DOHH2 (cell line): ENCODE results near the gene RSPO1.

Source experiments
- H3F3A ChIP-seq: fragments of 200-600 bp; sonication (generic), shearing (Covaris generic); 2 replicates; pipeline ENCODE4 v1.6.0; 2016; ENCODE audit warnings: antibody characterized with exemption, mild to moderate bottlenecking; ENCODE audit not compliant: control insufficient read depth, insufficient read depth
- H3K27ac ChIP-seq: fragments of 200-600 bp; sonication (generic); 2 replicates; pipeline ENCODE4 v1.5.1; 2014; ENCODE audit warnings: low read depth, mild to moderate bottlenecking, low read length, moderate library complexity
- H3K27me3 ChIP-seq: fragments of 200-600 bp; sonication (generic); 2 replicates; pipeline ENCODE4 v1.6.1; 2014; ENCODE audit warnings: mild to moderate bottlenecking, low read length, mixed read lengths; ENCODE audit not compliant: control insufficient read depth
- H3K36me3 ChIP-seq: fragments of 200-600 bp; sonication (generic); 2 replicates; pipeline ENCODE4 v1.6.1; 2014; ENCODE audit warnings: mild to moderate bottlenecking, low read length, moderate library complexity, mixed read lengths; ENCODE audit not compliant: control insufficient read depth
- H3K4me1 ChIP-seq: fragments of 200-600 bp; sonication (generic); 2 replicates; pipeline ENCODE4 v1.6.1; 2014; ENCODE audit warnings: mild to moderate bottlenecking, low read length, mixed read lengths; ENCODE audit not compliant: control insufficient read depth
- H3K4me2 ChIP-seq: fragments of 200-600 bp; sonication (generic); 2 replicates; pipeline ENCODE4 v1.6.0; 2014; ENCODE audit warnings: mild to moderate bottlenecking, low read length, moderate library complexity
- H3K4me3 ChIP-seq: fragments of 200-600 bp; sonication (generic); 2 replicates; pipeline ENCODE4 v1.5.1; 2014; ENCODE audit warnings: mild to moderate bottlenecking, low read length, mixed read lengths
- H3K79me2 ChIP-seq: fragments of 200-600 bp; sonication (generic); 2 replicates; pipeline ENCODE4 v1.6.1; 2014; ENCODE audit warnings: mild to moderate bottlenecking, low read length, mixed read lengths; ENCODE audit not compliant: control insufficient read depth
- H3K9me2 ChIP-seq: fragments of 200-600 bp; sonication (generic); replicated peaks from 2 replicates; pipeline ENCODE4 v1.6.1; 2014; ENCODE audit warnings: mild to moderate bottlenecking, low read length, mixed read lengths; ENCODE audit not compliant: control insufficient read depth
- H3K9me3 ChIP-seq: fragments of 200-600 bp; sonication (generic); 2 replicates; pipeline ENCODE4 v1.6.1; 2014; ENCODE audit warnings: antibody characterized with exemption, low read length, mixed read lengths; ENCODE audit not compliant: control insufficient read depth, insufficient read depth
- H4K20me1 ChIP-seq: fragments of 200-600 bp; sonication (generic); 2 replicates; pipeline ENCODE4 v1.6.0; 2014; ENCODE audit warnings: low read depth, mild to moderate bottlenecking, antibody characterized with exemption, low read length, moderate library complexity; ENCODE audit not compliant: control insufficient read depth, insufficient read depth
- CTCF ChIP-seq: fragments of 200-600 bp; sonication (generic); IDR thresholded peaks from one replicate; pipeline ENCODE4 v1.5.1; 2014; ENCODE audit warnings: antibody characterized with exemption, mild to moderate bottlenecking, low read depth, low read length; ENCODE audit not compliant: poor library complexity, severe bottlenecking
- EZH2phosphoT487 ChIP-seq: fragments of 200-600 bp; sonication (generic); IDR thresholded peaks from 2 replicates; pipeline ENCODE4 v1.6.1; 2017; ENCODE audit warnings: borderline replicate concordance, mild to moderate bottlenecking, antibody characterized with exemption, low read length, moderate library complexity, mixed read lengths

Gene RSPO1

GRCh38 chr1:37614105-37614504, 20.6 kb downstream of the RSPO1 start:
- H3K9me2 ChIP-seq: no peaks in the 10 kb centered on the region
- H3K9me3 ChIP-seq: no peaks in the 10 kb centered on the region
- H3K36me3 ChIP-seq: no peaks in the 10 kb centered on the region
- H3K27me3 ChIP-seq: peaks cover 30% of the 10 kb centered on the region
- no peak overlapping the region for H3K4me3 ChIP-seq
- H3K79me2 ChIP-seq: no peaks in the 10 kb centered on the region
- no peak overlapping the region for H3K4me2 ChIP-seq
- no peaks in the 10 kb centered on the region for H3F3A ChIP-seq
- no peak overlapping the region for H3K27ac ChIP-seq
- no peak for TF ChIP-seq EZH2phosphoT487
- no peak for TF ChIP-seq CTCF
- no peaks in the 10 kb centered on the region for H4K20me1 ChIP-seq
- no peaks in the 10 kb centered on the region for H3K4me1 ChIP-seq

- H3K36me3 ChIP-seq: no peaks in the 10 kb centered on the region
- no peak overlapping the region for H3K4me2 ChIP-seq
- no peaks in the 10 kb centered on the region for H4K20me1 ChIP-seq
- H3K4me1 ChIP-seq: peaks cover 4% of the 10 kb centered on the region; the same call in 1 of the 2 replicates
- H3K9me3 ChIP-seq: no peaks in the 10 kb centered on the region
- H3K79me2 ChIP-seq: no peaks in the 10 kb centered on the region
- H3K9me2 ChIP-seq: no peaks in the 10 kb centered on the region
- H3K27ac ChIP-seq: no peak overlapping the region
- no peak for TF ChIP-seq EZH2phosphoT487
- no peak for TF ChIP-seq CTCF
- H3K4me3 ChIP-seq: no peak overlapping the region
- H3F3A ChIP-seq: no peaks in the 10 kb centered on the region
- peaks cover 34% of the 10 kb centered on the region for H3K27me3 ChIP-seq
These were observed 22.5 kb downstream of the RSPO1 start for GRCh38 chr1:37612186-37612585.

GRCh38 chr1:37609994-37610393, 24.7 kb downstream of the RSPO1 start:
- no peak overlapping the region for H3K4me2 ChIP-seq

More at GRCh38 chr1:37609994-37610393, 24.7 kb downstream of the RSPO1 start:
- Histone ChIP-seq H4K20me1 (no peaks in the 10 kb centered on the region), H3F3A (no peaks in the 10 kb centered on the region), H3K4me1 (peaks cover 4% of the 10 kb centered on the region; the same call in 1 of the 2 replicates), H3K27ac (no peak overlapping the region), H3K79me2 (no peaks in the 10 kb centered on the region), H3K27me3 (peaks cover 37% of the 10 kb centered on the region), H3K4me3 (no peak overlapping the region), H3K36me3 (no peaks in the 10 kb centered on the region), H3K9me2 (no peaks in the 10 kb centered on the region), H3K9me3 (no peaks in the 10 kb centered on the region)
- TF ChIP-seq EZH2phosphoT487 (no peak), CTCF (no peak)
